ENCODE results near the gene ADM2.

DNA sequence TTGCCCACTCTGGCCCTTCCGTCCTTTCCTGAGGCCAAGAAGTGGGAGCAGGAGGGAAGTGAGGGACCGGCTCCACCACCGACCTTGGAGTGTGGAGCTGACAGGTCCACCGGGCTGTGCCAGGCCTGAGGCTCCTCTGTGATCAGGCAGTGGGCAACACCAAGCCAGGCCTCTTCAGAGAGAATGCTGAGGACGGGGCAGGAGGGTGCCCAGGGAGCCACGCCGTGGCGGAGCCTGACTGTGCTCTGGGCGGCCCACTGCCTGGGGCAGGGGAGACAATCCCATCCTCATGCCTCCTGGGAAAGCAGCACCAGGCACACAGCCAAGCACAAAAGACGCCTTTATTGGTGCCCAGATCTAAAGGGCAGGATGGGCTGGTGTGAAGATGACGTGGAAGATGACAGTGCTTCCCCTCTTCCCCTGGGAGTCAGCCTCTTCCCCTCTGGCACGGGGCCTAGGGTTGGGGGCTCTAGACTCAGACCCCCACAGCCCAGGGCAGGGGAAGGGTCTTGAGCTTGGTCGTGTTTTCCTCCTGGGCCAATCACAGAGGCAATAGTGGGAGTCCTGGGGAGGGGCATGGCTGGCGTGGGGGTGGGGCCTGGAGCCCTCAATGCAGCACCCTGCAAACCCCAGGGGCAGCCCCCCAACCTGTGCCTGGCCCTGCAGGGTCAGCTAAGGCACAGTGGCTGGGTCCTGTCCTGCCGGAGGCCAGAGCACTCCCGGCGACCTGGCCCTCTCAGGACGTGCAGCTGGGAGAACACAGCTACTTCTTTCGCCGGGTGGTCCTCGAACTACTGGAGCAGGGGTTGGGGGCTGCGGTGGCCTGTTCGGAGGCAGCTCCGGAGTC lies 21.5 kb downstream of the ADM2 start:
- TF ChIP-seq, protein P1, sequence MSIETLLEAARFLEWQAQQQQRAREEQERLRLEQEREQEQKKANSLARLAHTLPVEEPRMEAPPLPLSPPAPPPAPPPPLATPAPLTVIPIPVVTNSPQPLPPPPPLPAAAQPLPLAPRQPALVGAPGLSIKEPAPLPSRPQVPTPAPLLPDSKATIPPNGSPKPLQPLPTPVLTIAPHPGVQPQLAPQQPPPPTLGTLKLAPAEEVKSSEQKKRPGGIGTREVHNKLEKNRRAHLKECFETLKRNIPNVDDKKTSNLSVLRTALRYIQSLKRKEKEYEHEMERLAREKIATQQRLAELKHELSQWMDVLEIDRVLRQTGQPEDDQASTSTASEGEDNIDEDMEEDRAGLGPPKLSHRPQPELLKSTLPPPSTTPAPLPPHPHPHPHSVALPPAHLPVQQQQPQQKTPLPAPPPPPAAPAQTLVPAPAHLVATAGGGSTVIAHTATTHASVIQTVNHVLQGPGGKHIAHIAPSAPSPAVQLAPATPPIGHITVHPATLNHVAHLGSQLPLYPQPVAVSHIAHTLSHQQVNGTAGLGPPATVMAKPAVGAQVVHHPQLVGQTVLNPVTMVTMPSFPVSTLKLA (IDR thresholded peaks at IDR 0.05) = no peak
- TF ChIP-seq, protein P2, sequence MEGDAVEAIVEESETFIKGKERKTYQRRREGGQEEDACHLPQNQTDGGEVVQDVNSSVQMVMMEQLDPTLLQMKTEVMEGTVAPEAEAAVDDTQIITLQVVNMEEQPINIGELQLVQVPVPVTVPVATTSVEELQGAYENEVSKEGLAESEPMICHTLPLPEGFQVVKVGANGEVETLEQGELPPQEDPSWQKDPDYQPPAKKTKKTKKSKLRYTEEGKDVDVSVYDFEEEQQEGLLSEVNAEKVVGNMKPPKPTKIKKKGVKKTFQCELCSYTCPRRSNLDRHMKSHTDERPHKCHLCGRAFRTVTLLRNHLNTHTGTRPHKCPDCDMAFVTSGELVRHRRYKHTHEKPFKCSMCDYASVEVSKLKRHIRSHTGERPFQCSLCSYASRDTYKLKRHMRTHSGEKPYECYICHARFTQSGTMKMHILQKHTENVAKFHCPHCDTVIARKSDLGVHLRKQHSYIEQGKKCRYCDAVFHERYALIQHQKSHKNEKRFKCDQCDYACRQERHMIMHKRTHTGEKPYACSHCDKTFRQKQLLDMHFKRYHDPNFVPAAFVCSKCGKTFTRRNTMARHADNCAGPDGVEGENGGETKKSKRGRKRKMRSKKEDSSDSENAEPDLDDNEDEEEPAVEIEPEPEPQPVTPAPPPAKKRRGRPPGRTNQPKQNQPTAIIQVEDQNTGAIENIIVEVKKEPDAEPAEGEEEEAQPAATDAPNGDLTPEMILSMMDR (CRISPR knock-in tag; IDR thresholded peaks at IDR 0.05) = no peak
- TF ChIP-seq MXD4 (CRISPR knock-in tag; IDR thresholded peaks at IDR 0.05) = no peak
- TF ChIP-seq, protein P3, sequence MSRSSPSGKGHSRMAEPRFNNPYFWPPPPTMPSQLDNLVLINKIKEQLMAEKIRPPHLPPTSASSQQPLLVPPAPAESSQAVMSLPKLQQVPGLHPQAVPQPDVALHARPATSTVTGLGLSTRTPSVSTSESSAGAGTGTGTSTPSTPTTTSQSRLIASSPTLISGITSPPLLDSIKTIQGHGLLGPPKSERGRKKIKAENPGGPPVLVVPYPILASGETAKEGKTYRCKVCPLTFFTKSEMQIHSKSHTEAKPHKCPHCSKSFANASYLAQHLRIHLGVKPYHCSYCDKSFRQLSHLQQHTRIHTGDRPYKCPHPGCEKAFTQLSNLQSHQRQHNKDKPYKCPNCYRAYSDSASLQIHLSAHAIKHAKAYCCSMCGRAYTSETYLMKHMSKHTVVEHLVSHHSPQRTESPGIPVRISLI (CRISPR knock-in tag; IDR thresholded peaks at IDR 0.05; ENCODE audit: borderline replicate concordance) = no peak
- TF ChIP-seq MAFK (conservative IDR thresholded peaks at IDR 0.05 in 1 of 2, IDR thresholded peaks at IDR 0.05 in 1 of 2; ENCODE audit: low read length in 2 of 2) = no peak
- TF ChIP-seq, protein P4, sequence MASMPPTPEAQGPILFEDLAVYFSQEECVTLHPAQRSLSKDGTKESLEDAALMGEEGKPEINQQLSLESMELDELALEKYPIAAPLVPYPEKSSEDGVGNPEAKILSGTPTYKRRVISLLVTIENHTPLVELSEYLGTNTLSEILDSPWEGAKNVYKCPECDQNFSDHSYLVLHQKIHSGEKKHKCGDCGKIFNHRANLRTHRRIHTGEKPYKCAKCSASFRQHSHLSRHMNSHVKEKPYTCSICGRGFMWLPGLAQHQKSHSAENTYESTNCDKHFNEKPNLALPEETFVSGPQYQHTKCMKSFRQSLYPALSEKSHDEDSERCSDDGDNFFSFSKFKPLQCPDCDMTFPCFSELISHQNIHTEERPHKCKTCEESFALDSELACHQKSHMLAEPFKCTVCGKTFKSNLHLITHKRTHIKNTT (CRISPR knock-in tag; IDR thresholded peaks at IDR 0.05) = no peak
- no peak for TF ChIP-seq ZNF121 (CRISPR knock-in tag; IDR thresholded peaks at IDR 0.05)
- TF ChIP-seq POLR2AphosphoS5 (IDR thresholded peaks at IDR 0.05; ENCODE audit: low read depth, low read length) = no peak
- TF ChIP-seq AGO1 (IDR thresholded peaks at IDR 0.05; ENCODE audit: low read depth, low read length, poor library complexity, severe bottlenecking) = no peak
- no peak for TF ChIP-seq NR2C2 (CRISPR knock-in tag; IDR thresholded peaks at IDR 0.05; ENCODE audit: borderline replicate concordance)
- no peak for TF ChIP-seq POLR2AphosphoS2 (IDR thresholded peaks at IDR 0.05; ENCODE audit: low read depth, low read length)
- TF ChIP-seq ARID2 (CRISPR knock-in tag; IDR thresholded peaks at IDR 0.05; ENCODE audit: borderline replicate concordance) = no peak
- no peak for TF ChIP-seq ZNF703 (CRISPR knock-in tag; IDR thresholded peaks at IDR 0.05; ENCODE audit: borderline replicate concordance)

Measured in HepG2 (cell line).